Measurements from ENCODE around the gene HES1.

Gene HES1

GRCh38 chr3:194103505-194103904 lies 32.4 kb upstream of the HES1 start:
- DNase-seq: no peak
- H3K27me3 ChIP-seq (ENCODE audit: insufficient read depth, low read length, poor library complexity): no peaks in the 10 kb centered on the region
- H3K4me3 ChIP-seq (ENCODE audit: low read length): no peak overlapping the region
- H3K4me2 ChIP-seq (ENCODE audit: low read length): no peak overlapping the region
- no peaks in the 10 kb centered on the region for H3K36me3 ChIP-seq (ENCODE audit: control insufficient read depth, insufficient read depth, low read length)
- no peak overlapping the region for H4K8ac ChIP-seq (ENCODE audit: low read depth, low read length)
- H3K4ac ChIP-seq (ENCODE audit: low read depth, low read length): no peak overlapping the region
- no peak overlapping the region for H3K18ac ChIP-seq (ENCODE audit: low read length)
- H3K23ac ChIP-seq (ENCODE audit: low read length): no peak overlapping the region
- no peak overlapping the region for H3K56ac ChIP-seq (ENCODE audit: low read length)
- no peak overlapping the region for H2BK15ac ChIP-seq (replicated peaks; ENCODE audit: low read depth)
- H4K5ac ChIP-seq (ENCODE audit: low read length): no peak overlapping the region
- H2BK120ac ChIP-seq (ENCODE audit: low read depth, low read length): no peak overlapping the region
- no peak overlapping the region for H2AK5ac ChIP-seq (ENCODE audit: low read length)
- H3K79me1 ChIP-seq (ENCODE audit: low read length): no peaks in the 10 kb centered on the region
- WGBS (ENCODE audit: extremely low coverage, insufficient coverage, low lambda C conversion rate): no CpG with 5 or more reads among the region's 7 CpGs
- H3K27ac ChIP-seq (ENCODE audit: low read depth, low read length): no peak overlapping the region
- H3K79me2 ChIP-seq (ENCODE audit: control insufficient read depth, insufficient read depth, low read length): no peaks in the 10 kb centered on the region
- no peaks in the 10 kb centered on the region for H3K4me1 ChIP-seq (ENCODE audit: control insufficient read depth, low read depth, low read length)
- no peak overlapping the region for H2BK5ac ChIP-seq (ENCODE audit: low read length)
- H3K9ac ChIP-seq (ENCODE audit: low read length): no peak overlapping the region

GRCh38 chr3:194103983-194104751 lies 31.8 kb upstream of the HES1 start:
- DNase-seq: no peak
- Histone ChIP-seq H3K4me3 (ENCODE audit: low read length) (no peak overlapping the region), H3K18ac (ENCODE audit: low read length) (no peak overlapping the region), H3K4me2 (ENCODE audit: low read length) (no peak overlapping the region), H3K23ac (ENCODE audit: low read length) (no peak overlapping the region), H3K4ac (ENCODE audit: low read depth, low read length) (no peak overlapping the region), H3K36me3 (ENCODE audit: control insufficient read depth, insufficient read depth, low read length) (no peaks in the 10 kb centered on the region), H3K27ac (ENCODE audit: low read depth, low read length) (no peak overlapping the region), H3K79me1 (ENCODE audit: low read length) (no peaks in the 10 kb centered on the region), H2AK5ac (ENCODE audit: low read length) (no peak overlapping the region), H3K9ac (ENCODE audit: low read length) (no peak overlapping the region), H3K27me3 (ENCODE audit: insufficient read depth, low read length, poor library complexity) (no peaks in the 10 kb centered on the region), H4K5ac (ENCODE audit: low read length) (no peak overlapping the region), H3K79me2 (ENCODE audit: control insufficient read depth, insufficient read depth, low read length) (no peaks in the 10 kb centered on the region), H2BK120ac (ENCODE audit: low read depth, low read length) (no peak overlapping the region), H3K56ac (ENCODE audit: low read length) (no peak overlapping the region), H3K4me1 (ENCODE audit: control insufficient read depth, low read depth, low read length) (no peaks in the 10 kb centered on the region), H2BK5ac (ENCODE audit: low read length) (no peak overlapping the region), H4K8ac (ENCODE audit: low read depth, low read length) (no peak overlapping the region), H2BK15ac (replicated peaks; ENCODE audit: low read depth) (no peak overlapping the region)
- no CpG with 5 or more reads among the region's 12 CpGs for WGBS (ENCODE audit: extremely low coverage, insufficient coverage, low lambda C conversion rate)

DNA sequence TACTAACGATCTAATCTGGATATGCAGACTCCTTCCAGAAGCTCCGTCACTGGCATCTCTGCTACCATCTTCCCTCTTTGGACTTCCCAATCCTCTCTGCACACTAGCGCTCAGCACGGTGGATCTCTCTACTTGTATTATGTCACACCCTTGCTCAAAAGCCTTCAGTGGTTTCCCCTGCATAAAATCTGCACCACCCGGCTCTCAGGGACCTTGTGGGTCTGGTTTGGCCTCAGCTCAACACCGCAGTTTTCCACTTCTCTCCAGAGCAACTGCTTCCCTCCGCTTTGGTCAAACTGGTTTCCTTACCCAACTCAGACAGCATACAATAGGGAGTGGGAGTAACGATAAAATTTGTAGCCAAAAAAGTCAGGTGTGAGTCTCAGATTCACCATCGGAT lies 30.7 kb upstream of the HES1 start:
- Histone ChIP-seq H3K79me2 (ENCODE audit: control insufficient read depth, insufficient read depth, low read length) (no peaks in the 10 kb centered on the region), H3K27ac (ENCODE audit: low read depth, low read length) (no peak overlapping the region), H4K8ac (ENCODE audit: low read depth, low read length) (no peak overlapping the region), H2BK120ac (ENCODE audit: low read depth, low read length) (no peak overlapping the region), H3K4me1 (ENCODE audit: control insufficient read depth, low read depth, low read length) (no peaks in the 10 kb centered on the region), H2AK5ac (ENCODE audit: low read length) (no peak overlapping the region), H3K4me2 (ENCODE audit: low read length) (no peak overlapping the region), H2BK15ac (replicated peaks; ENCODE audit: low read depth) (no peak overlapping the region), H2BK5ac (ENCODE audit: low read length) (no peak overlapping the region), H3K36me3 (ENCODE audit: control insufficient read depth, insufficient read depth, low read length) (no peaks in the 10 kb centered on the region), H3K18ac (ENCODE audit: low read length) (no peak overlapping the region), H3K27me3 (ENCODE audit: insufficient read depth, low read length, poor library complexity) (no peaks in the 10 kb centered on the region), H3K4me3 (ENCODE audit: low read length) (no peak overlapping the region), H3K9ac (ENCODE audit: low read length) (no peak overlapping the region), H3K56ac (ENCODE audit: low read length) (no peak overlapping the region), H3K23ac (ENCODE audit: low read length) (no peak overlapping the region), H3K4ac (ENCODE audit: low read depth, low read length) (no peak overlapping the region), H4K5ac (ENCODE audit: low read length) (no peak overlapping the region), H3K79me1 (ENCODE audit: low read length) (no peaks in the 10 kb centered on the region)
- no peak for DNase-seq
- WGBS (ENCODE audit: extremely low coverage, insufficient coverage, low lambda C conversion rate): no CpG with 5 or more reads among the region's 9 CpGs

DNA sequence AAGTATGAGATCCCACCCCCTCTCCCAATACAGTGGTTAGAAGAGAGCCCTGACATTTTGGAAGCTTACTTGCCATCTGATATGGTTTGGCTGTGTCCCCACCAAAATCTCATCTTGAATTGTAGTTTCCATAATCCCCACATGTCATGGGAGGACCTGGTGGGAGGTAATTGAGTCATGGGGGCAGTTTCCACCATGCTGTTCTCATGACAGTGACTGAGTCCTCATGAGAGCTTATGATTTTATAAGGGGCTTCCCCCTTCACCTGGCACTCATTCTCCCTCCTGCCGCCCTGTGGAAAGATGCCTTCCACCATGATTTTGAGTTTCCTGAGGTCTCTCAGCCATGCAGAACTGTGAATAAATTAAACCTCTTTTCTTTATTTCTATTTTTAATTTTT lies 28.8 kb upstream of the HES1 start:
- H3K4me2 ChIP-seq (ENCODE audit: low read length): no peak overlapping the region
- H3K4me1 ChIP-seq (ENCODE audit: control insufficient read depth, low read depth, low read length): no peaks in the 10 kb centered on the region
- H3K27ac ChIP-seq (ENCODE audit: low read depth, low read length): no peak overlapping the region
- no peak overlapping the region for H2BK120ac ChIP-seq (ENCODE audit: low read depth, low read length)
- H2AK5ac ChIP-seq (ENCODE audit: low read length): no peak overlapping the region
- H3K4ac ChIP-seq (ENCODE audit: low read depth, low read length): no peak overlapping the region
- no peaks in the 10 kb centered on the region for H3K79me2 ChIP-seq (ENCODE audit: control insufficient read depth, insufficient read depth, low read length)
- H4K8ac ChIP-seq (ENCODE audit: low read depth, low read length): no peak overlapping the region
- DNase-seq: no peak
- no peaks in the 10 kb centered on the region for H3K27me3 ChIP-seq (ENCODE audit: insufficient read depth, low read length, poor library complexity)
- H3K9ac ChIP-seq (ENCODE audit: low read length): no peak overlapping the region
- no peaks in the 10 kb centered on the region for H3K79me1 ChIP-seq (ENCODE audit: low read length)
- H4K5ac ChIP-seq (ENCODE audit: low read length): no peak overlapping the region
- no peaks in the 10 kb centered on the region for H3K36me3 ChIP-seq (ENCODE audit: control insufficient read depth, insufficient read depth, low read length)
- no peak overlapping the region for H2BK15ac ChIP-seq (replicated peaks; ENCODE audit: low read depth)
- no peak overlapping the region for H3K4me3 ChIP-seq (ENCODE audit: low read length)
- H3K23ac ChIP-seq (ENCODE audit: low read length): no peak overlapping the region
- H2BK5ac ChIP-seq (ENCODE audit: low read length): no peak overlapping the region
- WGBS (ENCODE audit: extremely low coverage, insufficient coverage, low lambda C conversion rate): no CpG with 5 or more reads among the region's 1 CpG
- H3K18ac ChIP-seq (ENCODE audit: low read length): no peak overlapping the region
- no peak overlapping the region for H3K56ac ChIP-seq (ENCODE audit: low read length)

- H3K79me2 ChIP-seq (ENCODE audit: control insufficient read depth, insufficient read depth, low read length): no peaks in the 10 kb centered on the region
- no peaks in the 10 kb centered on the region for H3K36me3 ChIP-seq (ENCODE audit: control insufficient read depth, insufficient read depth, low read length)
- H3K4me3 ChIP-seq (ENCODE audit: low read length): no peak overlapping the region
- H3K9ac ChIP-seq (ENCODE audit: low read length): no peak overlapping the region
- H4K5ac ChIP-seq (ENCODE audit: low read length): no peak overlapping the region
- no peak overlapping the region for H3K4me2 ChIP-seq (ENCODE audit: low read length)
- H3K4me1 ChIP-seq (ENCODE audit: control insufficient read depth, low read depth, low read length): no peaks in the 10 kb centered on the region
- no peak overlapping the region for H2BK120ac ChIP-seq (ENCODE audit: low read depth, low read length)
- no peak overlapping the region for H2BK15ac ChIP-seq (replicated peaks; ENCODE audit: low read depth)
- no peaks in the 10 kb centered on the region for H3K79me1 ChIP-seq (ENCODE audit: low read length)
- no peak overlapping the region for H2AK5ac ChIP-seq (ENCODE audit: low read length)
- no peak overlapping the region for H3K56ac ChIP-seq (ENCODE audit: low read length)
- no peak for DNase-seq
- H3K4ac ChIP-seq (ENCODE audit: low read depth, low read length): no peak overlapping the region
- no peak overlapping the region for H3K18ac ChIP-seq (ENCODE audit: low read length)
- no peak overlapping the region for H4K8ac ChIP-seq (ENCODE audit: low read depth, low read length)
- no peak overlapping the region for H2BK5ac ChIP-seq (ENCODE audit: low read length)
- no peak overlapping the region for H3K23ac ChIP-seq (ENCODE audit: low read length)
- H3K27ac ChIP-seq (ENCODE audit: low read depth, low read length): no peak overlapping the region
- H3K27me3 ChIP-seq (ENCODE audit: insufficient read depth, low read length, poor library complexity): no peaks in the 10 kb centered on the region
- no CpG with 5 or more reads among the region's 3 CpGs for WGBS (ENCODE audit: extremely low coverage, insufficient coverage, low lambda C conversion rate)
Observed at GRCh38 chr3:194109192-194109863, 26.6 kb upstream of the HES1 start.
